HPDE6-E6E7 (cell line): Measurements from ENCODE around the gene ANKH.
"Not testable (repeated sequence)": the region's sequence is repeated elsewhere in the genome, so short reads cannot be mapped to it uniquely, and the experiment has no call there.

ENCODE experiments used
- DNase-seq: peaks from one replicate; pipeline ENCODE4 v3.0.0; 2011; ENCODE audit warnings: missing footprints; ENCODE audit errors: extremely low spot score

ANKH gene

DNA sequence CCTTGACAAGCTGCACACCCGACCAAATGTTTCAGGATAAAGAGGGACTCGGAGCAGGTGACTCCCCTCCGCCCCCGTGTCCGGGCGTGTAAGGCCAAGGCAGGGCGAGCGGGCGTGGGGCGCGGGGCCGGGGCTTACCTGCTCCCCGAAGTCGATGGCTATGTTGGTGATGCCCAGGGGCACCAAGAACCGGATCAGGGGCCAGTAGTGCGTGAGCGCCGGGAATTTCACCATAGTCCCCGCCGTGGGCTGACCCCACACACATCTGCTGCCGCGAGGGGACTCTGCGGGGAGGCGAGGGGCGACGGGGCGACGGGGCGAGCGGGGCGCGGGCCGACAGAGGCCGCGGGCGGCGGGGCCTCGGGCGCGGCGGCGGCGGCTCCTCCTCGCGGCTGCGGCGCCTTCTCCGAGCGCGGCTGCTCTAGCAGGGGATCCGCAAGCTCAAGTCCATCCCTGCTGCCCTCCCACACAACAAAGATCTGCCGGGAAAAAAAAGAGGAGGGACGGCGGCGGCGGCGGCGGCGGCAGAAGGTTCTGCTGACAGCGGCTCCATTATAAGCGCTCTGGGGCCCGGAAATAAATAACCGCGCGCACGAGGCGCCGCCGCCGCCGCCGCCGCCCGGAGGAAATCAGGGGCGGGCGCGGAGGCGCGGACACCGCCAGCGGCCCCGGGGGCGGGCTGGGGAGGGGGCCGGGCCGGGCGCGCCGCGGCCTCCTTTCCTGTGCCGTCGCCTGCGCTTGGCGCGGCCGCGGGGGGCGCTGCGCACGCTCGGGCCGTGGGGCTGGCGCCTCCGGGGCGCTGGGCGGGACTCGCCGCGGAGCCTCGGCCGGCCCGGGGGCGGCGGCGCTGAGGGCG is at the start of gene ANKH:
ANKH (minus strand) TSS at position 565 of the 856 bp plus-strand sequence; CDS start at position 234, 331 bp downstream.
- peak; percentile 59 for DNase-seq

DNA sequence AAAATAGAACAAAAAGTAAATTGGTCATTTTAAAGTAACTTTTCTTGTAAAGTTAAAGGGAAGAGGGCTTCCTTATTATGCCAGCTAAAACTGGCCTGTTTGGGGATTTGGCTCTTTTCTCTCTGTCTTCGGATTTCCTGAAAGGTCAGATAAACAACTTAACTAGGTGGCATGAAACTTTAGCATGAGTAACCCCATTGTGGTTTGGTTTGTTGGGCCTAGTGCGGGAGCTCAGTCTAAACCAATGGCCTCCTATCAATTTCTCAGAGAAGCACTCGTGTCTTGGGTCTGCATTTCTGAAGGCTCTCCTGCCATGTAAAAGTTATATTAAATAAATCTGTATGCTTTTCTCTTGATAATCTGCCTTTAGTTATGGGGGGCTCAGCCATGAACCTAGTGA is 48.5 kb upstream of the ANKH start:
- DNase-seq, result no peak

DNA sequence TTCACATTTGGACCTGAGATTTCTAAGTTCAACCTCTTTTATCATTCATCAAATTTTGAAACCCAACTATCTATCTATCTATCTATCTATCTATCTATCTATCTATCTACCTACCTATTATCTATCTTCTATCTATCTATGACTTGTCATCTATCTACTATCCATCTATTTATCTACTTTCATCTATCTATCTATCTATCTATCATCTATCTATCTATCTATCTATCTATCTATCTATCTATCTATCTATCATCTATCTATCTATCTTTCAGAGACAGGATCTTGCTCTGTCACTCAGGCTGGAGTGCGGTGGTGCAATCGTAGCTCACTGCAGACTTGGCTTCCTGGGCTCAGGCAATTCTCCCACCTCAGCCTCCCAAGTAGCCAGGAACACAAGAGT is 47.5 kb upstream of the ANKH start:
- not testable (repeated sequence) for DNase-seq

DNA sequence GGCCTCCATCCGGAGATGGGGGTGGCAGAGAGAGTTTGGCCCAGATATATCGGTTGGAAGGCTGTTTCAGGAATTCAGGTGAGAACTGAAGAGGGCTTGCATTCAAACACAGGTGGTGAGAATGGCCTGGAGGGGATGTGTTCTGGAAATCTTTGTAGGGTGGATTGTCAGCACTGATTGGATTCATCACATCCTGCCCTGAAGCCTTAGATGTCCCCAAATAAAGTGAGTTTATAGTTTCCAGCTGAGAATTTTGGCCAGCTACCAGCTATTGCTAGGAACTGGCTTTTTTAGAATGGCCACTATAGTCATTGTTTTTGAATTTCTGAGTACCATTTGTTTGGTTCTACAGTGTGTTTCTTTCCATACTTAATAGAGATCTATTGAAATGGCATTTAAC is 46.1 kb upstream of the ANKH start:
- no peak for DNase-seq

DNA sequence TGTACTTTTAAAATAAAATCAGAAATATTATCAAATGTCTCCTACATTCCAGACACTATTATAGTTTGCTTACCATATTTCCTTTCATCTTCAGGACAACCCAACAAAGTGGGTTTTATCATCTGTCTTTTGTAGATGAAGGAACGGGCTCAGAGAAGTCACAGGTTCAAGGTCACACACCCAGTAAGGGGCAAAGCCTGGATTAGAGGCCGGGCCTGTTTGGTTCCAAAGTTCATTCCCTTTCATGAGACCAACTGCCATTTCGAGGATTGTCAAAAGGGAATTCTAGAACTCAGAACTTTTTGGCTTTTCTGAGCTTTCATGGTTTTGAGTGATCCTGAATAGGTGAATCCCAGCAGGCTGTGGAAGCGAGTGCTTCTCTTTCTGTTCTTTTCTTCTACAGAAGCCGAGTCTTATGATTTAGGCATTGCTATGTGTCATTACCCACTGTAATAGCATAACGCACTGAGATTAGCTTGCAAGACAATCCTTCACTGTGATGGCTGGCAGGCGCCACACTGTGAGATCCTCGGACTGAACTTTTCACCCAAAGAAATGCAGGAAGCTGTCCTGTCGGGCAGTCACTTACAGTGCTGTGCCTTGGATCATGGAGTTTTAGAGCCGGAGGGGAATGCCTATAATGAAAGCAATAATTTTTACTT is 43.8 kb upstream of the ANKH start:
- DNase-seq, result no peak

DNA sequence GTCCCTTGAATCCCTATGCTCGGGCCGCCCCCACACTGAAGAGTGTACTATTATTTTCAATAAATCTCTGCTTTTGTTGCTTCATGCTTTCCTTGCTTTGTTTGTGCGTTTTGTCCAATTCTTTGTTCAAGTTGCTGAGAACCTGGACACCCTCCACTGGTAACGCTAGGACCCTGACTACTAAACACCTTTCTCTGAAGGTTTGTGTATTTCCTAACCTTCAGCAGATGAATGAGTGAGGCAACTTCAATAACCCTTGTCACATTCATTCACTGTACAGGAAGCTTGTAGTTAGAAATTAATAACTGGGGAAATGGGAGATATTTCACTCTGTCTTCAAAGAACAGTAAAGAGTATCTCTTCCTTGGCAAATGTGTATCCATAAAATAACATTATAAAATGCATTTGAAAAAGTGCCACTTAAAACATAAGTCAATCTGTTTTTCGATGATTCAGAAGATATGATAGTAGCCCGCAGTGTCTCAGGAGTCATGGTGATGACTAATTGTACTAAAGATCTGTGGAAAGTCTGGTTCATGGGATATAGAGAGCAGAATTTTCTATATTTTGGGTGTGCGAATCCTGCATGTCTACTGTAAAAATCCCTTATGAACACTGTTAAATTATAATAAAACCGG is 43.2 kb upstream of the ANKH start:
- DNase-seq, result peak; percentile 60

DNA sequence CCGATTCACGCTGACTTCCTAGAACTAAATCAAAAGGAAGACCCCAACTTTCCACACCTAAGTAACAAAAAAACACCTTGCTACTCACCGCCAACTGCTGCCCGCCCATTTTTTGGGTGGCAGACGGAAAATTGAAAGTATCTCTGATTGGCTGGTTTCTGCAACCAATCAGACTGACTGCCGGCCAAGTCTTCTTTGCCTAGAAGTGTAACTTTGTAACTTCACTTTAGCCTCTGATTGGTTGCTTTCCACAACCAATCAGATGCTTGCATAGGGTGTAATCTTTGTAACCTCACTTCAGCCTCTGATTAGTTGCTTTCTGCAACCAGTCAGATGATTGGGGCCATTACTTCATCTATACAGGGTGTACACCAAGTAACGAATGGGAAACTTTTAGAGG is 42.6 kb upstream of the ANKH start:
- no peak for DNase-seq

DNA sequence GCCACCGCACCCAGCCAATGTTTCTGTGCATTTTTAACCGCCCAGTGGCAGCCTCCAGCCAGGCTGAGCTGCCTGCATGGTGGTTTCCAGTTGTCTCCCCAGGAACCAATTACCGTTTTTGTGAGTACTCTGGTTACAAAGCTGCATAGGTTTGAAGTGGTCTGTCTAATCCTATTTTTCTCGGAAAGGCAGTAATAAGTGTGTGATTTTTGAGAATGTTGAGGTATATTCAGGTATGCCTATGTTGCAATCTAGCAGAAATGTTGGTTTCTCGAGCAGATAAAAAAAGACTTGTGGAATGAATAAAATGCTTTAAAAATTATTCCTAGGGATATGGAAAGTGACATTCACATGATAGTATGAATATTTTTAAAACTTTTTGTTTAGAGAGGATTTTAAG is 41.5 kb upstream of the ANKH start:
- no peak for DNase-seq

DNA sequence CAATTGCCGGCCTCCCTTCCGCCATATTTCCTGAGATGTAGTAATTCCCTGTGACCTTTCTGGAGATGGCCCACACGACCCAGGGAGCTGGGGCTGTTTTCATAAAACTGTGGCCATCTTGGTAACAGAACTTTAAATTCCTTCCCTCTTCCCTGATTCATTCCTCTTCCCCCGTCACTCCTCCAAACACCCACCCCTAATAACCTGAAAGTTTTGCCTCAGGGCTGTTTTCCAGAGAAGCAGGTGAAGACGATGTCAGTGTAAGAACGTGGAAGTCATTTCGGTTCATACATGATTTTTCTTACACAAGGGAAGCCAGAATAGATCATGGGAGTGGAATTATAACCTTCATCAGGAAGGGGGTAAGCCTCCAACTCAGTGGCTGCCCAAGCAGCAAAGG is 40.6 kb upstream of the ANKH start:
- no peak for DNase-seq

DNA sequence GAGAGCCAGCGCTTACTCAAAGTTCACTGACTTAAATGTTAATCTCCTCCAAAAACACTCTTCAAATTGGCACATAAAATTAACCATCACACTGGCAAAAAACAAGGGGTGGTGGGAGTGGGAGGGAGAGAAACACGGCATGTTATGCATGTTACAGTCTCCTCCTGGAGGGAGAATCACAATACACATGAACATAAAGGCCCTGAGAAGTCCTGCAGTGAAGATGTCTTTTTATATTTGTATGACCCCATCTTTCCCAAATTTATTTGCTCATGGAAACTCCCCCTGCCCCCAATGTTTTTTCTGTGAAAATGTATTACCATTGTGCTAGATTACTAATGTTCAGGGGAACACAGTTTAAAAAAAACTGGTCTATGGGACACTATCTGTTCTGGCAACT is 37.8 kb upstream of the ANKH start:
- no peak for DNase-seq

DNA sequence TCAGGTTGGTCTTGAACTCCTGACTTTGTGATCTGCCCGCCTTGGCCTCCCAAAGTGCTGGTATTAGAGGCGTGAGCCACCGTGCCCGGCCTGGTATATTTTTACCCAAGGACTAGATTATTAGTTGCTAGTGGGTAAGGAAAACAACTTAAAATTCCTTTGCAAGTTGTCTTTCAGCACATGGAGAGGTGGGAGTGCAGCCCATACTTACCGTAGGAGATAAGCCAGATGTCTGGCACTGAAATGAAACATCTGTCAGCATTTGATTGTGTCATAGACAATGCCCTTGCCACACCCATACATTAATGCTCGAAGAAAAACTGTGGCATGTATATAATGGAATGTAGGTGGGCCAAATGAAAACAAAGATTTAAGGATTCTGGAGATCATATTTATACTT is 36.6 kb upstream of the ANKH start:
- no peak for DNase-seq

DNA sequence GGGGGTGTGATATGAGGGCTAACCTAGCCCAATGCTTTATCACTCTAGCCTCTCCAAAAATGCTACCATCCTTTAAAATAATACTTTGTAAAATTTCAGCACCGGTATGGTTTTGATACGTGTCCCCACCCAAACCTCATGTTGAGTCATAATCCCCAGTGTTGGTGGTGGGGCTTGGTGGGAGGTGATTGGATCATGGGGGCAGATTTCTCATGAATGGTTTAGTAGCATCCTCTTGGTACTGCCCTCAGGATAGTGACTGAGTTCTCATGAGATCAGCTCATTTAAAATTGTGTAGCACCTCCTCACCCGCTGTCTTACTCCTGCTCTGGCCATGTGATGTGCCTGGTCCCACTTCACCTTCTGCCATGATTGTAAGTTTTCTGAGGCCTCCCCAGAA is 35.0 kb upstream of the ANKH start:
- DNase-seq, result no peak

DNA sequence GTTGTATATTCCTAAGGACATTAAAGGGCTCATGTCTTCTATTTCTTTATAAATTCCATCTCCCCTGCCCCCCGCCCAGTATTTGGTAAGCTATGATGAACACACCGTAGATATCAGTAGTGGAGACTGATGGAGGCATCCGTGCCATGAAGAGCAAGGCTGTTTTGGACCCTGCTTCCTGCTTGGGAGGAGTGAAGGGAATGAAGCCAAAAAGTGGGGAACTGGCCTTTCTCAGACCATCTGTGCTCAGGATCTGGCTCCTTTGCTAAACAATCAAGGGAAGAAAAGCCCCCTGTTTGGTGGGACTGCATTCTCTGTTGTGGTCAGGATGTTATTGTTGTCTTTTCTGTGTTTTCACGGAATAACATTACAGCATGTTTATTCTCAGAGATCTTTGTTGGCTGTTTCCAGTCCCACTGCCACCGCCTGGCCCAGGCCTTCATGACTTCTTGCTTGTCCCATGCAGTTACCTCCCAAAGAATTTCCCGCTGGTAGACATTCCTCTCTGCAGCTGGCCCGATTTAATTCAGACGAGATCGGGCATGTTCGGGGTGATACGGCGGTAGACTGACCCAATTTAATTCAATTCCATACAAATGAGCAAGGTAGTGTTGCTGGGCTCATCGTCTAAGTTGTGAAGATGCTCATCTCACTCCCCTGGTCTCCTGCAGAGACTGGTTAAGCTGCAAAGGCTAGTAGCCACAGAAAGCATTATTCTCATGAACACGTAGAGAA is 31.4 kb upstream of the ANKH start:
- DNase-seq, result no peak

DNA sequence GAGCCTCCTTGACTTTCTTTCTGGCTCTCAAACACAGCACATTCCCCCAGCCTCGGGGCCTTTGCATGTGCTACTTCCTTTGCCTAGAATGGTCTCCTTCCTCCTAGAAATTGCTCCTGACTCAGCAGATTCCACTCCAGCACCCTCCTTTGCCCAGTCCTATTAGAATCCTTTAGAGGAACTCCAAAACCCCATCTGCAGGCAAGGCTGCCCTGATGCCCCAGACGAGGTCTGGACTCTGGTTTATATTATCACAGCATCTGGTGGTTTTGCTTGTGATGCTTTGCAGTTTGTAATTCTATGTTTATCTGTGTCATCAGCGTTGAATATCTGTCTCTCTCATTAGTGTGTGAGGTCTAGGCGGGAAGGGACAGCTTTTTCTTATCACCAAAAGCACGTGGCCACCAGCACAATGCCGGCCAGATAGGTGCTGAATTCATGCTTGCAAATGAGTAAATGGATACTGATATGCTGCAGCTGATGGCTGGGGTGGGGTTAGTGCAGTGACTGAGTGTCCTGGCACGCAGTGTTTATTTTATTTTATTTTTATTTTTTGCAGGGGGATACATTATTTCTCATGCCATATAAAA is 30.0 kb upstream of the ANKH start:
- no peak for DNase-seq

DNA sequence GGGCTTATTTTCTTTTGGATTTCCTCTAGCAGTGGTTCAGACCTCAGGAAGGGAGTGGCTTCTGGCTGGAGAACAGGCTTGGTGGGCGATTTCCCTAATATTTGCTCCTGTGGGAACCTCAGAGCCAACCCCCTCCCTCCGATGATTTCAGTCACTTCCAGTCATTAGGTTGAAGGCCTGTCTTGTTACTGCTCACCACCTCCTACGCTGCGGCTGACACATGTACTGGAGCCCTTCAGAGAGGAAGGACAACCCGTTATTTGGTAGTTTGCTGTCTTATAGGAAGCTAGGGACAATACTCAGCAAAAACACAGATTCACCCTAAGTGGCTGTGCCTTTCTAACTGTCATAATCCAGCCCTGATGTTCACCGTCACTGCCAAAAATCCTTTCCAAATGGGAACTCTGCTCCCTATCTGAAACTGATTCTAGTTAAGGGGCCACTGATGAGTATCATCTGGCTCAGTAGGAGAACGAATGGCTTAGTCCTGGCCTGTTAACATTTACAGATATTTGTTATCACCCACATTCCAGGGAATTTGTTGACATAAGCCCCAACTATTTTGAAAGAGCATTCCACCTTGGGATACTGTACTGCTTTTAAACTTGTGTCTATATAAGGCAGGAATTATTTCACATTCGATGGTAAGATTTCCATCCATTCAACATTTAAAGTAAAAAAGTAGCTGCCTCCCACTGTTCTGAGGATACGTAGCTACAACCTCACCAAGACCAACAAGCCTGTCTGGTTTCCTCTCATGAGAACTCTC is 29.3 kb upstream of the ANKH start:
- DNase-seq, result no peak

DNA sequence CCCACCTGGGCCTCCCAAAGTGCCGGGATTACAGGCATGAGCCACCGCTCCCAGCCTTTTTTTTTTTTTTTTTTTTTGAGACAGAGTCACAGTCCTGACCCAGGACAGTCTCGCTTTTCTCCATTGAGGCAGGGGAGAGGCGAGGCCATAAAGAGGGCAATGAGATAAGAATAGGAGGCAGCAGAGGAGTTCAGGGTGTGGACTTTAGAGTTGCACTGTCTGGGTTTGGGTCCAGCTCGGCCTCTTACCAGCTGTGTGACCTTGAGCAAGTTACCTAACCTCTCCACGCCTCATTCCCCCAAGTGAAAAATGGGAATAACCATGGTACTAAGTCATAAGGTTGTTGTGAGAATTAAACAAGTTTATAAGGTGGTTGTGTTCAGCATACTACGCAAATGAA is 24.6 kb upstream of the ANKH start:
- DNase-seq, result no peak

DNA sequence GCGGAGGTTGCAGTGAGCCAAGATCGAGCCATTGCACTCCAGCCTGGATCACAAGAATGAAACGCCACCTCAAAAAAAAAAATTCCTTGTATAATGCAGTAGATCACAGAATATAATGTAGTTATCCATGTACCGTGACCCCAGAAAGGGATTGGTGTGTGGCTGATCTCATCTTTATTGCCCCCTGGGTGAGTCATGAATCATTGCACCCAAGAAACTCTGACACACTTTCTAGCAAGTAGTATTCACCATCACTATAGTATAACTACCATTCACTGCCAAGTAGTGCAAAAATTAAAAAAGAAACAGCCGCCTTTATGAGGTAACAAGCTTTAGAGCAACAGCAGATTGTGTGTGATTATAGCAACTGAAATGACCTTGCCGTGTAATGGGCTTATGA is 23.7 kb upstream of the ANKH start:
- no peak for DNase-seq

DNA sequence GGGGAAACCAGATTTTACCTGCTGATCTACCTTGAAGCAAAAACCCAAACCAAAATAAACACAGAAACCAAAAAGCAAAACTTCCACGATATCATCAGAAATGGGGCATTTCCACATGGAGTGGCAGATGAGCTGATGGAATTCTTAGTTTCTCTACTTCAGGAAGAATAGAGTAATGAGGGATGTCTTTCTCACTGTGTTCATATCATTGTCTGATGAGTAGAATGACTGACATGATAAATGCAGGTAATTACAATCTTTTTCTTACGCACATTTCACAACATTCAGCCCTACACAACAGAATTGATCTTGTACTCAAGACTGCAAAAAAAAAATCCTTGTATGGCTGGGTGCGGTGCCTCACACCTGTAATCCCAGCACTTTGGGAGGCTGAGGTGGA is 23.2 kb upstream of the ANKH start:
- no peak for DNase-seq

DNA sequence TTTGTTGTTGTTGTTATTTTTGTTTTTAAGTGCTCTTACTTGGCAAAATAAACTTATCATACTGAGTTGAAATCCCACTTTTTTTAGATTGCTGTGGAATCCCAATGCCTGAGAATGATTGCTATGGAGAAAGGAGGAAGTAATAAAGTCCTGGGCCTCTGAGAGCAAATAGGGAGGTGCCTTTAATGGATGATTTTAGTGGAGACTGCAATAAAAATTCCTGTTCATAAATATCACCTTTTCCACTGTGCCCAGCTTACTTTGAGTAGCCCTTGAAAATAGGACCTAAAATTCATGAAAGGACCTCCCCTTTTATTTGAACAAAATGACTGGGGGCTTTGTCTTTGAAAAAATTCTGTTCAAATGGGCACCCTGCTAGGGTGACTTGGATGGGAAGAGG is 21.8 kb upstream of the ANKH start:
- DNase-seq, result no peak

DNA sequence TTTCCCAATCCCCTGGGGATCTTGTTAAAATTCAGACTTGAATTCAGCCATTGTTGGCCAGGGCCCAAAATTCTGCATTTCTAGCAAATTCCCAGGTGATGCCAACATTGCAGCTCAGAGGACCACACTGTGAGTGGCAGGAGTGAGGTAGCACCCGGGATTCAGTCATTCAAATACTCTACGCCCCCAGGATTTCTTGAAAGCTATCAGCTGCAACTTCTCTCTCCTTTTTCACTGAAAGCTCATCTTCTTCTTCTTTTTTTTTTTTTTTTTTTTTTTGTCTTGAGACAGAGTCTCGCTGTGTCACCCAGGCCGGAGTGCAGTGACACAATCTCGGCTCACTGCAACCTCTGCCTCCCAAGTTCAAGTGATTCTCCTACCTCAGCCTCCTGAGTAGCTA is 19.3 kb upstream of the ANKH start:
- no peak for DNase-seq

DNA sequence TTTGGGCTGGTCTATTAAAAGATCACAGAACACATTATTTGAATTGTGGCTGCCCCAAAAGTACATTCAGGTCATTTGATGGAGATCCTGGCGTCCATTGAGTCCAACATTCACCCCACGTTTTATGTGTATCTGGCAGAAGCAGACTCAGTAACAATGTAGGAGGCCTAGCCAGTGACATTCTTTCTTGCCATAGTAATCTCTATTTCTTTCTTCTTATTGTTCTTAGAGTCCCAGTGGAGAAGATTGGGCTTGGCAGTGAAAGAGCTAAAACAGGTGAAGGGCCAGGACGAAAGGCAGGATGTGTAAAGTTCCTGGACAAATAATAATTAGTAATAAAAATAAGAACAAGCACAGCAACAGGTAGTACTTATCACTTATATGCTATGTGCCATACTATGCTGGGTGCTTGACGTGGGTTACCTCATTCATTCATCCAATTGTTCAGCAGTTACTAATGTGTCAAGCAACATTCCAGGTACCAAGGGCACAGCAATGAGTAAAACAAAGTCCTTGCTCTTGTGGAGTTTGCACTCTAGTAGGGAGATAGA is 12.6 kb upstream of the ANKH start:
- no peak for DNase-seq
